C1 segment of cervical spinal cord (tissue), 14 donors: Measurements from ENCODE around the gene PPP1R8.
A peak's percentile ranks its signal among the peaks of the same experiment; 100 is the strongest.
"Not testable (repeated sequence)": the region's sequence is repeated elsewhere in the genome, so short reads cannot be mapped to it uniquely, and the experiment has no call there.

Source experiments
- DNase-seq, 14 donors: peaks; one replicate each; lab custom pipeline; 2025; lab: John Stamatoyannopoulos, UW

Gene PPP1R8

GRCh38 chr1:27830621-27831440 is at the start of gene PPP1R8:
PPP1R8 (plus strand) TSS chr1:27830782; CDS start chr1:27830836, 54 bp downstream.
- DNase-seq, result peak; percentile 38 to 92 (median 88)

- DNase-seq, result no peak
These were observed 47.6 kb upstream of the PPP1R8 start for GRCh38 chr1:27782950-27783349.

GRCh38 chr1:27784700-27785099 is 45.9 kb upstream of the PPP1R8 start:
- DNase-seq, result no peak

- no peak for DNase-seq
These were observed 44.7 kb upstream of the PPP1R8 start for GRCh38 chr1:27785781-27786455.

- DNase-seq, result no peak
These were observed 42.7 kb upstream of the PPP1R8 start for GRCh38 chr1:27787895-27788294.

- DNase-seq, result no peak
These were observed 41.0 kb upstream of the PPP1R8 start for GRCh38 chr1:27789540-27790041.

GRCh38 chr1:27790270-27790669 is 40.3 kb upstream of the PPP1R8 start:
- DNase-seq, result not testable (repeated sequence)

GRCh38 chr1:27795601-27796000 is 35.0 kb upstream of the PPP1R8 start:
- no peak for DNase-seq

GRCh38 chr1:27804791-27805190 is 25.8 kb upstream of the PPP1R8 start:
- no peak for DNase-seq

- no peak for DNase-seq
These were observed 23.8 kb upstream of the PPP1R8 start for GRCh38 chr1:27806758-27807157.

- no peak for DNase-seq
These were observed 23.2 kb upstream of the PPP1R8 start for GRCh38 chr1:27807385-27807784.

GRCh38 chr1:27808131-27808530 is 22.5 kb upstream of the PPP1R8 start:
- not testable (repeated sequence) for DNase-seq

GRCh38 chr1:27809883-27810282 is 20.7 kb upstream of the PPP1R8 start:
- no peak for DNase-seq

GRCh38 chr1:27811741-27812500 is 18.7 kb upstream of the PPP1R8 start:
- DNase-seq, result no peak

GRCh38 chr1:27816921-27817630 is 13.5 kb upstream of the PPP1R8 start:
- DNase-seq, result no peak

- DNase-seq, result no peak
These were observed 8.7 kb upstream of the PPP1R8 start for GRCh38 chr1:27821761-27822315.

GRCh38 chr1:27823784-27824183 is 6.8 kb upstream of the PPP1R8 start:
- no peak for DNase-seq

- DNase-seq, result no peak
These were observed 6.2 kb upstream of the PPP1R8 start for GRCh38 chr1:27824411-27824810.

- DNase-seq, result not testable (repeated sequence)
These were observed 1.1 kb upstream of the PPP1R8 start for GRCh38 chr1:27829339-27829960.

- DNase-seq, result no peak
These were observed 1.2 kb downstream of the PPP1R8 start for GRCh38 chr1:27831568-27832410.
